ENCODE data around the gene CDH11. TPM values are rescaled to one million over a fixed set of nuclear protein-coding genes. Genes with fewer than 3 reads are reported as not detected.

The CDH11 gene
- total and polyA plus RNA-seq, 2 experiments from 2014 or later, result 3.5 to 19.6 TPM

DNA sequence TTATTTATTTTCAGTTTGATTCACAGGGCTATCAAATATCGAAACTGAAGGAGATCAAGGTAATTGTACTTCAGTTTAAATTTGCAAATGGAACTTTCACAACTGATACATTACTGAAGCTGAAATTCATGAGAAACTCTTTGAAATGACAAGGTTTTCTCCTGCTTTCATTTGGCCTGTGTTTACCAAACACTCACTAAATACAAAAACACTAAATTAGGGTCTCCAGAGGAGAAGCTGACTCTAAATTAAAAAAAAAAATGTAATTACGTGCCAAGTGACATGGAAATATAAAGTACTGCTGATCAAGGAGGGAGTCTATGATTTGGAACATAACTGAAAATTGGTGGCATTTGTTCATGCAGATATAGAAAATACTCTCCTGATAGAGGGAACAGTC lies 205.8 kb downstream of the CDH11 start (continued):
- TF ChIP-seq, protein P1, sequence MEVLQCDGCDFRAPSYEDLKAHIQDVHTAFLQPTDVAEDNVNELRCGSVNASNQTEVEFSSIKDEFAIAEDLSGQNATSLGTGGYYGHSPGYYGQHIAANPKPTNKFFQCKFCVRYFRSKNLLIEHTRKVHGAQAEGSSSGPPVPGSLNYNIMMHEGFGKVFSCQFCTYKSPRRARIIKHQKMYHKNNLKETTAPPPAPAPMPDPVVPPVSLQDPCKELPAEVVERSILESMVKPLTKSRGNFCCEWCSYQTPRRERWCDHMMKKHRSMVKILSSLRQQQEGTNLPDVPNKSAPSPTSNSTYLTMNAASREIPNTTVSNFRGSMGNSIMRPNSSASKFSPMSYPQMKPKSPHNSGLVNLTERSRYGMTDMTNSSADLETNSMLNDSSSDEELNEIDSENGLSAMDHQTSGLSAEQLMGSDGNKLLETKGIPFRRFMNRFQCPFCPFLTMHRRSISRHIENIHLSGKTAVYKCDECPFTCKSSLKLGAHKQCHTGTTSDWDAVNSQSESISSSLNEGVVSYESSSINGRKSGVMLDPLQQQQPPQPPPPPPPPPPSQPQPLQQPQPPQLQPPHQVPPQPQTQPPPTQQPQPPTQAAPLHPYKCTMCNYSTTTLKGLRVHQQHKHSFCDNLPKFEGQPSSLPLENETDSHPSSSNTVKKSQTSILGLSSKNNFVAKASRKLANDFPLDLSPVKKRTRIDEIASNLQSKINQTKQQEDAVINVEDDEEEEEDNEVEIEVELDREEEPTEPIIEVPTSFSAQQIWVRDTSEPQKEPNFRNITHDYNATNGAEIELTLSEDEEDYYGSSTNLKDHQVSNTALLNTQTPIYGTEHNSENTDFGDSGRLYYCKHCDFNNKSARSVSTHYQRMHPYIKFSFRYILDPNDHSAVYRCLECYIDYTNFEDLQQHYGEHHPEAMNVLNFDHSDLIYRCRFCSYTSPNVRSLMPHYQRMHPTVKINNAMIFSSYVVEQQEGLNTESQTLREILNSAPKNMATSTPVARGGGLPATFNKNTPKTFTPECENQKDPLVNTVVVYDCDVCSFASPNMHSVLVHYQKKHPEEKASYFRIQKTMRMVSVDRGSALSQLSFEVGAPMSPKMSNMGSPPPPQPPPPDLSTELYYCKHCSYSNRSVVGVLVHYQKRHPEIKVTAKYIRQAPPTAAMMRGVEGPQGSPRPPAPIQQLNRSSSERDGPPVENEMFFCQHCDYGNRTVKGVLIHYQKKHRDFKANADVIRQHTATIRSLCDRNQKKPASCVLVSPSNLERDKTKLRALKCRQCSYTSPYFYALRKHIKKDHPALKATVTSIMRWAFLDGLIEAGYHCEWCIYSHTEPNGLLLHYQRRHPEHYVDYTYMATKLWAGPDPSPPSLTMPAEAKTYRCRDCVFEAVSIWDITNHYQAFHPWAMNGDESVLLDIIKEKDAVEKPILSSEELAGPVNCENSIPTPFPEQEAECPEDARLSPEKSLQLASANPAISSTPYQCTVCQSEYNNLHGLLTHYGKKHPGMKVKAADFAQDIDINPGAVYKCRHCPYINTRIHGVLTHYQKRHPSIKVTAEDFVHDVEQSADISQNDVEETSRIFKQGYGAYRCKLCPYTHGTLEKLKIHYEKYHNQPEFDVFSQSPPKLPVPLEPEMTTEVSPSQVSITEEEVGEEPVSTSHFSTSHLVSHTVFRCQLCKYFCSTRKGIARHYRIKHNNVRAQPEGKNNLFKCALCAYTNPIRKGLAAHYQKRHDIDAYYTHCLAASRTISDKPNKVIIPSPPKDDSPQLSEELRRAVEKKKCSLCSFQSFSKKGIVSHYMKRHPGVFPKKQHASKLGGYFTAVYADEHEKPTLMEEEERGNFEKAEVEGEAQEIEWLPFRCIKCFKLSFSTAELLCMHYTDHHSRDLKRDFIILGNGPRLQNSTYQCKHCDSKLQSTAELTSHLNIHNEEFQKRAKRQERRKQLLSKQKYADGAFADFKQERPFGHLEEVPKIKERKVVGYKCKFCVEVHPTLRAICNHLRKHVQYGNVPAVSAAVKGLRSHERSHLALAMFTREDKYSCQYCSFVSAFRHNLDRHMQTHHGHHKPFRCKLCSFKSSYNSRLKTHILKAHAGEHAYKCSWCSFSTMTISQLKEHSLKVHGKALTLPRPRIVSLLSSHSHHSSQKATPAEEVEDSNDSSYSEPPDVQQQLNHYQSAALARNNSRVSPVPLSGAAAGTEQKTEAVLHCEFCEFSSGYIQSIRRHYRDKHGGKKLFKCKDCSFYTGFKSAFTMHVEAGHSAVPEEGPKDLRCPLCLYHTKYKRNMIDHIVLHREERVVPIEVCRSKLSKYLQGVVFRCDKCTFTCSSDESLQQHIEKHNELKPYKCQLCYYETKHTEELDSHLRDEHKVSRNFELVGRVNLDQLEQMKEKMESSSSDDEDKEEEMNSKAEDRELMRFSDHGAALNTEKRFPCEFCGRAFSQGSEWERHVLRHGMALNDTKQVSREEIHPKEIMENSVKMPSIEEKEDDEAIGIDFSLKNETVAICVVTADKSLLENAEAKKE (CRISPR knock-in tag; IDR thresholded peaks at IDR 0.05), result no peak
- no peak for TF ChIP-seq EZH2 (IDR thresholded peaks at IDR 0.05; ENCODE audit: low read depth, unreplicated experiment)

DNA sequence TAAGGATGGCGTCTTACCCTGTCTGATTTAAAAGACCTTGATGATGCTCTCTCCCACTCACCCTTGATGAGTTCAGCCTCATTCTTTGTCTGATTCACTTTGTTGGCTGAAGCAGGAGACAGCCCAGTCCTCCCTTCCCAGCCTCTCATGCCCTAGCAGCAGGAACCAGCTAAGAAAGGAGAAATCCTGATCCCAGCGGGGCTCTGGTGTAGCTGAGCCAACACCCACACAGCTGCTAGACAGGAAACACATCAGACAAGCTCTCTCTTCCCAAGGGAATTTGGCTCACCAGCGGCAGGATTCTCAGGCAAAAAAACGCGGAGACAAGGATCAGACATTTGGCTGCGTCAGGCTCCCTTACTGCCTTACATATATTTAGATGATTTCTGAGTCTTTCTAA lies 211.5 kb downstream of the CDH11 start:
- Histone ChIP-seq H3K27me3 (ENCODE audit: insufficient read depth) (no peaks in the 10 kb centered on the region), H3K36me3 (ENCODE audit: insufficient read depth) (no peaks in the 10 kb centered on the region), H3K27ac (ENCODE audit: low read depth) (no peak overlapping the region), H4K20me1 (replicated peaks; ENCODE audit: insufficient read depth) (no peaks in the 10 kb centered on the region), H3K4me3 (no peak overlapping the region), H3K79me2 (replicated peaks; ENCODE audit: insufficient read depth) (no peaks in the 10 kb centered on the region), H3F3A (replicated peaks; ENCODE audit: low read depth) (no peaks in the 10 kb centered on the region), H2AFZ (peak overlapping the region; percentile 93), H3K4me1 (ENCODE audit: insufficient read depth) (no peaks in the 10 kb centered on the region), H3K4me2 (no peak overlapping the region), H3K9me2 (ENCODE audit: insufficient read depth) (no peaks in the 10 kb centered on the region)
- no peak overlapping the region for H3K4me3 Mint-ChIP-seq
- peaks cover 4% of the 10 kb centered on the region; the same call in 1 of the 3 replicates for H3K4me1 Mint-ChIP-seq
- ATAC-seq, result peak; percentile 33; the same call in 2 of the 3 replicates
- H3K9me3 Mint-ChIP-seq, result no peaks in the 10 kb centered on the region
- H3K27me3 Mint-ChIP-seq (ENCODE audit: insufficient read depth, low read depth, poor library complexity), result no peaks in the 10 kb centered on the region
- no peaks in the 10 kb centered on the region for H3K36me3 Mint-ChIP-seq (ENCODE audit: low read depth)
- DNase-seq (ENCODE audit: low spot score), result peak; percentile 44
- TF ChIP-seq EZH2 (IDR thresholded peaks at IDR 0.05; ENCODE audit: low read depth, unreplicated experiment) (no peak), ZNF331 (CRISPR knock-in tag; IDR thresholded peaks at IDR 0.05; ENCODE audit: low read depth) (no peak), EZH2phosphoT487 (IDR thresholded peaks at IDR 0.05; ENCODE audit: unreplicated experiment) (no peak), POLR2AphosphoS5 (IDR thresholded peaks at IDR 0.05; ENCODE audit: low read depth) (no peak), STAT1 (IDR thresholded peaks at IDR 0.05; ENCODE audit: unreplicated experiment) (no peak)
- H3K27ac Mint-ChIP-seq, result no peak overlapping the region
